ENCODE data around the gene FAM177A1.
"Not testable (repeated sequence)": the region's sequence is repeated elsewhere in the genome, so short reads cannot be mapped to it uniquely, and the experiment has no call there.

GRCh38 chr14:35094645-35095044 lies 48.6 kb downstream of the FAM177A1 start:
- not testable (repeated sequence) for TF ChIP-seq ZNF280C (tag by site-specific recombination; IDR thresholded peaks at IDR 0.05); TSHZ1 (tag by site-specific recombination; IDR thresholded peaks at IDR 0.05; ENCODE audit: borderline replicate concordance); REPIN1 (tag by site-specific recombination; IDR thresholded peaks at IDR 0.05; ENCODE audit: low read depth); ZNF280D (tag by site-specific recombination; IDR thresholded peaks at IDR 0.05); PRDM1 (tag by site-specific recombination; IDR thresholded peaks at IDR 0.05); ZNF146 (tag by site-specific recombination; IDR thresholded peaks at IDR 0.05); CTCF (tag by site-specific recombination; IDR thresholded peaks at IDR 0.05); ZIC2 (tag by site-specific recombination; IDR thresholded peaks at IDR 0.05); REST (tag by site-specific recombination; IDR thresholded peaks at IDR 0.05); ZNF785 (tag by site-specific recombination; IDR thresholded peaks at IDR 0.05); YY1 (tag by site-specific recombination; IDR thresholded peaks at IDR 0.05); ZNF514 (tag by site-specific recombination; IDR thresholded peaks at IDR 0.05); ZNF184 (tag by site-specific recombination; IDR thresholded peaks at IDR 0.05); SP2 (tag by site-specific recombination; IDR thresholded peaks at IDR 0.05)
